IPS DF 19.7 (cell line): ENCODE measurements around the gene SCFD2.

Experiments
- DNase-seq: peaks from one replicate; pipeline ENCODE4 v3.0.0-alpha.2; 2013; ENCODE audit warnings: low read depth, low spot score

The SCFD2 gene

GRCh38 chr4:52860361-52860760 is 505.5 kb downstream of the SCFD2 start:
- DNase-seq: no peak

- no peak for DNase-seq
Measured at GRCh38 chr4:52856801-52857200, 509.1 kb downstream of the SCFD2 start.

- no peak for DNase-seq
Measured at GRCh38 chr4:52853351-52853750, 512.5 kb downstream of the SCFD2 start.

DNA sequence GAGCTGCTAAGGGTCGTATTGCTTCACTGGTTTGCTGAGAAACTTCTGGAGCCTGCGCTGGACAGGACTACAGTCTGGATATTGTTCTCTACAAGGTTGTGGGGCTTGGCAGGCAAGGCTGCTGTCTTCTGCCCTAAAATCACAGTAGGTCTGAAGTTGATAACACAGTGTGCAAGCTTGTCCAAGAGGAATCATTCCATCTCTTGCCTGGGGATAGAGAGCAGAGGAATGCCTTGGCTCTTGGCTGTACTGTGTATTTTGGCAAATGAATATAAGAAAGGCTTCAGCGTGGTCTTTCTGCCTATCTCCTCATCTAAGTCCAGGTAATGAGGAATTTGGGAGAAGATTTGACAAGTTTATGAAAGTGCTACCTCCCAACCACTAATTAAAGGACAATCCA is 513.1 kb downstream of the SCFD2 start:
- DNase-seq: no peak

DNA sequence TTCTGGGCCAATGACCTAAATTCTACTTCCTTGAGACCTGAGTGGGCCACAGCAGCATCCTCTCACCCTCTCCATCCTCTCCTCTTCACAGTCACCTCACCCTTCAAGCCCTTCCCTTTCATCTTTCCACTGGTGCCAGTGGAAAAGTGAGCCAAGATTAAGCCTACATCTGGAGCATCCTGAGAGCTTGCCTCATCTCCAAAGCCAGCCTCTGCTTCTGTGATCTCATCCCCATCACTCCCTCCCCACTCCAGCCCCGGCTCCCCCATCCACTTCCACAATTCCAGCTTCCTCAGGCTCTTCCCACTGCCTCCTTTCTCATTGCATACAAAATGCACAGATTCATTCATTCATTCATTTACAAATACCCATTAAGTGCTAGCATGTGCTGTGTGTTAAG is 513.8 kb downstream of the SCFD2 start:
- no peak for DNase-seq

DNA sequence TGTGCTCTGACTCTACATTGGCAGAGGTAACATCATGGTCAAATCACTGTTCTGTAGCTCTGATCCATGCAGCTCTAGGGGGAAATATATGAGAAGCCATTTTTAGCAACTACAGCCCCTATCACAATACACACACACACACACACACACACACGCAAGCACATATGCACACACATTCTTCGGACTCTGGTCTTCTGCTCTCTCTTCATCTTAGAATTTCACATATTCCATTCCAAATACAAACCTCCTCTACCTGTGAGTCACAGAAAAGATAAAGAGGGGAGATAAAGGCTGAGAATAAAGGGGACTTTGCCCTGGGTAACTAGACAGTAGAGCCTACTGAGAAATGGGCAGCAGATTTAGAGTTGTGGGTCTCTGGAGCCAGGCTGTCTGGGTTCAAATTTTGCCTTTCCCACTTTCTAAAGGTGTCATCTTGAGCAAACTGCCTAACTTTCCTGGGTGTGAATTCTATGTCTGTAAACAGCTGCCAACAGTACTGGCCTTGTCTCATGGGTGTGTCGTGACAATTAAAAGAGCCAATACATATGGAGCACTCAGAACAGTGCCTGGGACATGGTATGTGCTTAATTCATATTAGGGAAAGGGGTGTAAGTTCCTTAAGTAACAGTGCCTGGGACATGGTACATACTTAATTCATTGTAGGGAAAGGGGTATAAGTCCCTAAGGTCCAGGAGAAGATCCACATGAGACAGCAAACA is 515.3 kb downstream of the SCFD2 start:
- no peak for DNase-seq

DNA sequence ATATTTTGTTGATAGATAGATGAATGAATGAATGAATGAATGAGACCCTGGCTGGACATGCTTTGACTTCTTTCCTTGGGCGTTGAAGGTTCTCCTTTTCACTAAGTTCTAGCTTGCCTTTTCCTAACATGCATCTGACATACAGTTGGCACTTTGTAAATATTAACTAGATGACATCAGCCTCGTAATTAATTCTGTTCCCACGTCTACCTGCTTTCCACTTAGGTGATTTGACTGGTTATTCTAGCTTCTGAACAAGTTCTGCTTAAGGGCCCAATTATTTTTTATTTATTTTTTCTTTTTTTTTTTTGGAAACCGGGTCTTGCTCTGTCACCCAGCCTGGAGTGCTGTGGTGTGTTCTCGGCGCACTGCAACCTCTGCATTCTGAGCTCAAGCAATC is 517.6 kb downstream of the SCFD2 start:
- no peak for DNase-seq

DNA sequence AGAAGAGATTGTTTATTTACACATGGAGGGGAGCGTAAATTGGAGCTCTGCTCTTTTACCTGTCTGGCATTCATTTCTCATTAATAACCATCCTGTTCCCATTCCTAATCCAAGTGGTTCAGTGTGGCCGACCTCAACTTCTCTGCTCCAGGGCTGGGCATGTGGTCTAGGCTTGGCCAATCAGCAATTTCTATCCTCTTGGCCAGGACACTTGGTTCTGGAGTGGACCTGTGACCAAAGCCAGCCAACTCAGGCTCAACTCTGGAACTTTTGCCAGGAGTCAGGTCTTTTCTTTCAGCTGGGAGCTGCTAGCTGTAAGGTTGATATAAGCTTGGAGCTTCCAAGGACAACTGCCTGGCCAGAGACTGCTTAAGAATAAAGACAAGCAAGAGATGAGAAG is 519.4 kb downstream of the SCFD2 start:
- no peak for DNase-seq

- DNase-seq: no peak
Measured at GRCh38 chr4:52844596-52844995, 521.3 kb downstream of the SCFD2 start.

DNA sequence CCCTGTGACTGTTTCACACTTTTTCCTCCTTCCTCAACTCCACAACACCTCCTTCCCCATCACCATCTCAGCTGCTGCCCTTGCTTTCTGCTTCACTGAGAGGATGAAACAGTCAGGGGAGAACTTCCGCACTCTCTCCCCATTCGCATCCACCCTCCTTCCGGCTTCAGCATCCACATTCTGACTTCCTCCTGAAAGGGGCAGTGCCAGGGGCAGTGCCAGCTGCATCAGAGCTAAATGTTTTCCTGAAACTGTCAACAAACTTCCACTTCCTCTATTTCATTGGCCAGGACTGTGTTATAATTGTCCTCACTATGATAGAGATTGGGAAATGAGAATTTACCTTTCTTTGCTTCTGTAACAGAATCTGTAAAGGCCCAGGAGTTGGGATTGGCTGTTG is 521.9 kb downstream of the SCFD2 start:
- DNase-seq: no peak

DNA sequence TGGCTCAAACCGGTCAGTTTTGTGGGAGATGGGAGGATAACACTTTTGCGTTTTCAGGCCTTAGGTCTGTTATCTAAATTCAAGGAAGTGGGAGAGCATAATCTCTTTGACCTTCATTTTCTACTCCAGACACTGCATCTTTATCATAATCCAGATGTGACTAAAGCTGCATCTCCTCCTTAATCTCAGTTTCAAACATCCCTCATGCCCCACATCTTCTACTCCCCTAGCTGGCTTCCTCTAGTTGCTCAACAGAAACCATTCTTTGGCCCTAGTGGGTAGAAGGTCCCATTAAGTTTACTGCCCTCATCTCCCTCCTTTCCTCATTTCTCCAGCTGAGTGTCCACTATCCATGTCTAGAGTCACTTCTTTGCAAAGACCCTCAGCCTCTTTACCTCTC is 522.5 kb downstream of the SCFD2 start:
- DNase-seq: no peak

GRCh38 chr4:52842792-52843191 is 523.1 kb downstream of the SCFD2 start:
- no peak for DNase-seq

- DNase-seq: no peak
Measured at GRCh38 chr4:52841682-52842456, 524.0 kb downstream of the SCFD2 start.

- no peak for DNase-seq
Measured at GRCh38 chr4:52840531-52841370, 525.1 kb downstream of the SCFD2 start.

GRCh38 chr4:52838729-52839586 is 526.9 kb downstream of the SCFD2 start:
- DNase-seq: no peak

GRCh38 chr4:52837716-52838558 is 527.9 kb downstream of the SCFD2 start:
- DNase-seq: no peak

DNA sequence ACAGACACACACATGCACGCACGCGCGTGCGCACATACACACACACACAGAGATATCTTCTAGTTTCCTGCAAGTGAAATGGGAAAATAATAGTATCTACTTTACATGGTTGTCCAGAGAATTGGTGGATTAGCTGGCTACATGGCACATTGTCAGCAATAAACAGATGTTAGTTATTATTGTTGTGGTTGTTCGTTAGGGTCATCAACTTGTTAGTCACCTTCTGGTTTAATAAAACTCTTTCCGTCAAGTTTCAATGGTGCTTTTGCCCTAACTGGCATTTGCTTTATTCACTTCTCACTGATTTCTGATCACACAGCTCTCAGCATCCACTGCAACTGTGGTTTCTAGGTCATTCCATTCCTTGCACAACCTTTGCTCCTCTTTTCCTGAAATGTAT is 529.2 kb downstream of the SCFD2 start:
- no peak for DNase-seq

- DNase-seq: no peak
Measured at GRCh38 chr4:52836120-52836519, 529.7 kb downstream of the SCFD2 start.

DNA sequence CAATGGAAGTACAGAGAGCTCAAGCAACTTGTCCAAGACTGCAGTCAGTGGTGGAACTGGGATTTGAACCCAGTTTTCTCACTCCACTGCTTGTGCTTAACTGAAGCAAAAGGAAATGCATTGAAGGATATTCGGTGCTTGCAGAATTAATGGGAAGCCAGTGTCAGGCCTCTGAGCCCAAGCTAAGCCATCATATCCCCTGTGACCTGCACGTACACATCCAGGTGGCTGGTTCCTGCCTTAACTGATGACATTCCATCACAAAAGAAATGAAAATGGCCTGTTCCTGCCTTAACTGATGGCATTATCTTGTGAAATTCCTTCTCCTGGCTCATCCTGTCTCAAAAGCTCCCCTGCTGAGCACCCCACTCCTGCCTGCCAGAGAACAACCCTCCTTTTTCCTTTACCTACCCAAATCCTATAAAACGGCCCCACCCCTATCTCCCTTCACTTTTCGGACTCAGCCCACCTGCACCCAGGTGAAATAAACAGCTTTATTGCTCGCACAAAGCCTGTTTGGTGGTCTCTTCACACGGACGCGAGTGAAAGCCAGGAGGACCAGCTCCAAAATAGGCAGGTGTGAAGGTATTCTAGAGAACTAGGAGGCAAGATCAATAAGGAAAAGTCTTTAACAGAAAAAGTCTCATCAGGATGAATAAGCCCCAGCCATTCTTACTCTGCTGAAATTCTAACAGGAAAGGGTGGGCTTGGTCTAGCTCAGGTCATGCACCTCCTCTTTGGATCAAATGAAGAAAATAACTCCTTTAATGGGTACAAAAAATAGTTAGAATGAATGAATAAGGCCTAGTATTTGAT is 531.0 kb downstream of the SCFD2 start:
- peak; percentile 82 for DNase-seq
